HG02970 (cell line): ENCODE measurements around the gene LEMD2.

ENCODE experiments used
- ATAC-seq: cut with Tn5 transposase; IDR thresholded peaks from one replicate; pipeline ENCODE4 v1.9.1; 2021; ENCODE audit warnings: mild to moderate bottlenecking, moderate library complexity, moderate number of reproducible peaks; ENCODE audit not compliant: unreplicated experiment, low FRiP score

LEMD2 gene

DNA sequence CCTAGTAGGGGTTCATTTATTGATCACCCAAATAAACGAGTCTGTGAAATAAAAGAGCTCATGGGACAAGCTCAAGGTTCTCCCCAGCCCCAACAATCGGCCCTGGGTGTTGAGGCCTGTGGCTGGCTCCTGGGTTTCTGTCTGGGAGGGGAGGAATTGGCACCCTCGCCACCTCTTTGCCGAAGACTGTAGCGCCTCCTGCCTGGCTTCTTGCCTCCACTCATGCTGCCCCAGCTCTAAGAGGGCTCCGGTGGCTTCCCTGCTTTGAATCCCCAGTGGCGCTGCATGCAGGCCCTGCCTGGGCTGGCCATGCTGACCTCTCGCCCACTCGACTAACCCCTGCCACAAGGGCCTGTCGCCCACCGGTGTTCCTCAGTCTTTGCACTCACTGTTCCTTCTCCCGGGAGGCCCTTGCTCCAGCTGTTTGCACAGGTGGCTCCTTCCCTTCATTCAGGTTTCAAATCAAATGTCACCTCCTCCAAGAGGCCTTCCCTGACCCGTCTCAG is 9.5 kb upstream of the LEMD2 start:
- no peak for ATAC-seq

- ATAC-seq = no peak
Measured at GRCh38 chr6:33797626-33798342, 8.9 kb upstream of the LEMD2 start.

GRCh38 chr6:33794910-33795623 is 6.1 kb upstream of the LEMD2 start:
- no peak for ATAC-seq

DNA sequence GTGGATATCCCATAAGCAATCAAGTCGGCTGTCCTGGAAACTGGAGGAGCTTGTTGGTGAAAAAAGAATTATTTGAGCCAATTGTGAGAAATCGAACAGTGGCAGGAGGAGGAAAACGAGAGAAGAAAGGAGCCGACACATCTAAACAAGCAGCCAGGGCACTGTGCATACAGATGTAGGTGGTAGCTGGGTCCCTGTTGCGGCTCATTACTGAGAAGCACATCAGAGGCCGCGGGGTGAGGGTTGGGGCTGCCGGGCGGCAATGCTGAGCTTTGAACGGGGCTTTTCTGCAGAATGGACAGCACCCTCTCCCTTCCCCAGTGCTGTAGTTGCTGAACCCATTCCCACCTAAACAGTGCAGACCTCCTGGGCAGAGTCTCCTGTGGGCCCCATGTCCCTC is 4.1 kb upstream of the LEMD2 start:
- ATAC-seq = no peak

- ATAC-seq = no peak
Measured at GRCh38 chr6:33791620-33792019, 2.7 kb upstream of the LEMD2 start.

- ATAC-seq = no peak
Measured at GRCh38 chr6:33790910-33791309, 2.0 kb upstream of the LEMD2 start.

DNA sequence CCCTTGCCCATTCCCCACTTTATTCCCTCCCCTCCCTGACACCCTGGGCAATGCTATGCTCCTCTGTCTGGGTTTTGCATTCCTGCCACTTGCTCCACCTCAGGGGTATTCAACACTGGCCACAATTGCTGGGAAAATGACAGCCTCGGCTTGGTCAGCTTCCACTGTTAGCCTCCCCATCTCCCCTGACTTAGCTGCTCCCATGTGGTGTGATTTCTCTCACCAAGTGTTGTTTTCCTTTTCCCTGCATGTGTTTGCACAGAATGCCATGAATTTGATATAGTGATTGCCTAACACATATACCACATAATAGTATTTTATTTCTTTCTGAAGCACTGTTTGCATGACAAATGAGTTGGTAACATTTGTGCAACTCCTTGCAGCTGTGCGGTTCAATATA is 1.4 kb upstream of the LEMD2 start:
- no peak for ATAC-seq

DNA sequence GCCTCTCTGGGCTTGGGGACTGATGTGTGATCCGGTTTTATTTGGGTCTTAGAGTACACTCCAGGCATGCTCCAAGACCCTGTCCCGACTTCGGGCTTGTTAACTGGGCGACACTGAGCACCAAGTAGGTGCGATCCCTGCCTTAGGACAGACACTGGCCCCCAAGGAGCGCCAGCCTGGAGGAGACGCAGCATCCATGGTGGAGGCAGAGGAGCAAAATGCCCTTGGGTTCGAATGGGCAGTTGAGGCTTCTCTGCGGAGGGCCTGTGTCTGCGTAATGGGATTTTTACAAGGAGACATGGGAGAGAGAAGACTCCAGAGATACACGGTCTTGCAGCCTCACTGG is 593 bp upstream of the LEMD2 start:
- no peak for ATAC-seq

GRCh38 chr6:33787954-33788693 is 806 bp downstream of the LEMD2 start:
- ATAC-seq = peak; percentile 36

- no peak for ATAC-seq
Measured at GRCh38 chr6:33787346-33787953, 1.5 kb downstream of the LEMD2 start.

GRCh38 chr6:33786736-33787135 is 2.2 kb downstream of the LEMD2 start:
- no peak for ATAC-seq

- no peak for ATAC-seq
Measured at GRCh38 chr6:33785778-33786177, 3.2 kb downstream of the LEMD2 start.

- no peak for ATAC-seq
Measured at GRCh38 chr6:33784787-33785186, 4.1 kb downstream of the LEMD2 start.

DNA sequence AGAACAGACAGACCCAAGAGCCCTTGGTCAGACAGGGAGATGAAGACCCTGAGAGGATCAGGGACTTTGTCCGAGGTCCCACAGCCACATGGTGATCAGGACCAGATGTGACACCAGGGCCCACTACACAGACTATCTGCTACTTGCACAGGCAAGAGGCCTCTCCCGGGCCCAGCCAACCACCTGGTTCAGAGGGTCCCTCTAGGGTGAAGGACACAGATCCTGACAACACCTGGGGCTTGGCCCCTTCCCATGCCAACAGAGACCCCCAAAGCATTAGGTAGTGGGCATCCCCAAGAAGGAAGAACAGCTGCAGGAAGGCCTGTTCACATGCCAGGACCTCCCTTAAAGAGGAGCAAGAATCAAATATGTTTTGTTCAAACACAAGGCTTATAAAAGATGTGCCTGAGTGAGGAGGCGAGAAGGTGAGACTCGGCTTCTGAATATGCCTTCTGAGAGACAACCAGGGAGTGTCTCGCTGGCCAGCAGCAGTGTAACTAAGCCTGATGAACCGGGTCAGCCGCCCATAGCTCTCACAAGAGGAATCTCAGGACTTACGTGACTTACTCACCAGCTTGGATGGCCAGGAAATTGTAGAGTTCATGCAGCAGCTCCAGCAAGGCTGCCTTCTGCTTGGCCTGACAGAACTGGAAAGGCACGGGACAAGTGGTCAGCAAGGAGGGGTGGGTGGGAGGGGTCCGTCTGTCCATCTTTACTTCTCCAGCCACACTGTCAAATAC is 5.0 kb downstream of the LEMD2 start:
- ATAC-seq = no peak

DNA sequence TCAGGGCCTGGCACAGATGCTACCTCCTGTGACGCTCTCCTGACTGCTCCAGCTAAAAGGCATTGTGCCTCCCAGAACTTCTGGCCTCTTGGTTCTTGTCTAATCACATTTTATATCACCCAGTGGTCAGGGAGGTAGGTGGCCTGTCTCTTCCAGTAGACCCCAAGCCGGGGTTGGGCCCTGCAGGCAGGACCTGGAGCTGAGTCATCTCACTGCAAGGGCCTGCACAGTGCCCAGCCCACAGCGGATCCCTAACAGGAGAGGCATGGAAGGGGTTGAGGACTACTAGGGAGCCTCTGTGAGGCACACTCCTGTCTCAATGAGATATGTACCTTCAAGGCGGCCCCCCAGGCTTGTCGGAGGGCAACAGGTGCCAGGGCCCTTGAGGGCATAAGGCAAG is 6.4 kb downstream of the LEMD2 start:
- ATAC-seq = no peak

- ATAC-seq = no peak
Measured at GRCh38 chr6:33781131-33781975, 7.6 kb downstream of the LEMD2 start.

DNA sequence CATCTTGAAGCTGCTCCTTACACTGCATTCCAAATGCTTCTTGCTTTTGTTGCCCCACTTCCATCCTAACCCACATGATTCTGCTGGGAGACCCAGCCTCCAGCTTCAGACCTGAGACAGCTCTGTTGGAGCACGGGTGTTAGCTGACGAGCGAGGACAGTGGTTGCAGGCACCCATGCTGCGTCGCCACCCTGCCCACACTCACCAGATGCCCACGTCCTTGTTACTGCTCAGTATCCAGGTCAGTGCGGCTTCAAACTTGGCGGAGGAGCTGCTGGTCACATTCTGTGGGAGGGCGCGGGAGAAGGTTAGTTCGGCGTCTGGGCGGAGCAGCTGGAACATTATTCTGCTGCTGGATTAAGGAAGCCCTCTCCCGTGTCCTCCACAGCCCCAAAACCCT is 9.0 kb downstream of the LEMD2 start:
- no peak for ATAC-seq

GRCh38 chr6:33779290-33779689 is 9.6 kb downstream of the LEMD2 start:
- no peak for ATAC-seq

- no peak for ATAC-seq
Measured at GRCh38 chr6:33778444-33779121, 10.3 kb downstream of the LEMD2 start.
